Measurements from ENCODE around the gene HCN4.

- TF ChIP-seq POLR2A (IDR thresholded peaks at IDR 0.05): no peak
- no peak for TF ChIP-seq CTCF (IDR thresholded peaks at IDR 0.05)
These were observed 43.4 kb downstream of the HCN4 start for GRCh38 chr15:73325191-73325861.

Measured in thyroid gland (tissue), 4 donors.